Pancreas (tissue), 10 donors: Measurements from ENCODE around the gene ANXA2R. TPM values are rescaled to one million over a fixed set of nuclear protein-coding genes. Genes with fewer than 3 reads are reported as not detected.
A peak's percentile ranks its signal among the peaks of the same experiment; 100 is the strongest.

ENCODE experiments used
- ATAC-seq, 4 donors: fragments of 200-7000 bp; cut with Tn5 transposase; one replicate each; pipeline versions ENCODE4 v1.8.0 to v1.9.1; 2020; ENCODE audit warnings: mild to moderate bottlenecking in 4 of 4, moderate library complexity in 4 of 4
- DNase-seq, 6 donors: peaks; one replicate each; pipeline ENCODE4 v3.0.0-alpha.2; 2020
- FAIRE-seq: peaks from 2 replicates; lab custom pipeline; 2012; peaks lifted over from hg19 to GRCh38; lab: Jason Lieb, UNC
- H3K27ac ChIP-seq, 4 donors: fragments of 200-600 bp; sonication (generic); 1 replicate in 3 of 4; 2 replicates in 1 of 4; pipeline versions ENCODE4 v1.5.0 to v1.8.0; 2020
- H3K27me3 ChIP-seq, 4 donors: fragments of 200-600 bp; one replicate each; pipeline ENCODE4 v1.8.0; 2021
- H3K36me3 ChIP-seq, 3 donors: fragments of 200-600 bp; sonication (generic) in 1 of 3; one replicate each; pipeline versions ENCODE4 v1.5.0 to v1.8.0; 2020 to 2021
- H3K4me1 ChIP-seq, 3 donors: fragments of 200-600 bp; one replicate each; pipeline ENCODE4 v1.8.0; 2021
- H3K4me3 ChIP-seq, 4 donors: fragments of 200-600 bp; sonication (generic) in 2 of 4; one replicate each; pipeline versions ENCODE4 v1.5.0 to v1.8.0; 2020 to 2021
- H3K9me3 ChIP-seq, 4 donors: fragments of 200-600 bp; one replicate each; pipeline ENCODE4 v1.8.0; 2021
- CTCF ChIP-seq, 4 donors: fragments of 200-600 bp; sonication (generic) in 3 of 4; IDR thresholded peaks; one replicate each; pipeline versions ENCODE4 v1.5.0 to v1.8.0; 2021; ENCODE audit warnings: antibody characterized with exemption in 4 of 4
- WGBS, 2 donors: extraction: QIAGEN DNeasy Blood & Tissue Kit; methylation state at CpG; one replicate each; pipeline ENCODE4 v1.1.7; 2013; 5-methylcytosine and 5-hydroxymethylcytosine counted together
- intact Hi-C, 3 donors: fragments of 100-400 bp; cut with DNase I; formaldehyde crosslinking; loops; one replicate each; pipeline versions ENCODE4 v1.11.1 to v1.14.2; 2022
- polyA plus RNA-seq, 2 donors: library from polyadenylated mRNA; stranded (reverse); fragments of 200-250 nt; gene quantifications; one replicate each; pipeline ENCODE4 v1.2.3, GENCODE V29; 2013
- total RNA-seq, 6 donors: library from RNA; stranded (reverse); fragmentation: NEBNext Ultra II Directional in 4 of 6; extraction: Animal tissue kit (Norgen Biotek cat#: 25700) in 4 of 6; gene quantifications; one replicate each; pipeline versions ENCODE4 v1.2.1 to v1.2.4, GENCODE V29; 2021 to 2023
- donor health status: healthy with polysubstance abuse.
- donor health status: DM: no; HTN: no; CAD: no; lungs with moderate emphysema.
- donor health status: DM: no; HTN: no; CAD: no.
- donor health status: control.
- donor health status: control.
- donor health status: Bipolar disorder and iron deficiency.
- donor health status: DM: yes; HTN: yes; CAD: no.
- donor health status: DM: no; HTN: no; CAD: no.
- donor health status: DM: no; HTN: no; CAD: no.
- donor health status: DM: yes; HTN: yes; CAD: no.

The ANXA2R gene
- total and polyA plus RNA-seq, 8 donors = 0.32 to 1.9 (median 0.62) TPM

- TF ChIP-seq CTCF (IDR thresholded peaks at IDR 0.05) = no peak
- peak; percentile 70 to 84 (median 78) for ATAC-seq
- peaks cover 0 to 8% (median 0%) of the 10 kb centered on the region in 3 donors for H3K36me3 ChIP-seq
- intact Hi-C loops = no loop called here
- no peaks in the 10 kb centered on the region for H3K27me3 ChIP-seq
- DNase-seq = peak; percentile 77 to 88 (median 81)
- no peaks in the 10 kb centered on the region for H3K9me3 ChIP-seq
- whole genome bisulfite sequencing, 2 donors = 1% methylated on average over 45 of the region's 45 CpGs
- peak overlapping the region; percentile 49 to 71 (median 62) for H3K4me3 ChIP-seq
- peaks cover 8 to 16% (median 8%) of the 10 kb centered on the region in 3 donors for H3K4me1 ChIP-seq
- FAIRE-seq = no peak
- H3K27ac ChIP-seq = peak overlapping the region; percentile 92 to 100 (median 99)
Observed at GRCh38 chr5:43066799-43067741, 27.0 kb upstream of the ANXA2R start.

- H3K36me3 ChIP-seq = peaks cover 0 to 2% (median 0%) of the 10 kb centered on the region in 3 donors
- peaks cover 8 to 16% (median 8%) of the 10 kb centered on the region in 3 donors for H3K4me1 ChIP-seq
- H3K4me3 ChIP-seq = peak overlapping the region; percentile 49 to 71 (median 62)
- H3K27me3 ChIP-seq = no peaks in the 10 kb centered on the region
- WGBS, 2 donors = 0% methylated on average over 75 of the region's 75 CpGs
- ATAC-seq (peak; percentile 59 to 71 (median 66)), FAIRE-seq (no peak), DNase-seq (peak; percentile 66 to 89 (median 77))
- no peak for TF ChIP-seq CTCF (IDR thresholded peaks at IDR 0.05)
- H3K9me3 ChIP-seq = no peaks in the 10 kb centered on the region
- H3K27ac ChIP-seq = peak overlapping the region; percentile 92 to 100 (median 99)
- intact Hi-C loops = no loop called here
Observed at GRCh38 chr5:43065948-43066798, 26.1 kb upstream of the ANXA2R start.

GRCh38 chr5:43065387-43065947, 25.3 kb upstream of the ANXA2R start:
- H3K27me3 ChIP-seq = no peaks in the 10 kb centered on the region
- no peak for TF ChIP-seq CTCF (IDR thresholded peaks at IDR 0.05)
- H3K36me3 ChIP-seq = no peaks in the 10 kb centered on the region
- intact Hi-C loops = no loop called here
- DNase-seq (no peak), ATAC-seq (peak in 3 of 4 donors; percentile 8 to 14 (median 12)), FAIRE-seq (no peak)
- H3K4me1 ChIP-seq = peaks cover 8 to 16% (median 8%) of the 10 kb centered on the region in 3 donors
- H3K4me3 ChIP-seq = peak overlapping the region; percentile 49 to 71 (median 62)
- peak overlapping the region; percentile 92 to 100 (median 99) for H3K27ac ChIP-seq
- WGBS, 2 donors = 1% methylated on average over 18 of the region's 18 CpGs
- H3K9me3 ChIP-seq = no peaks in the 10 kb centered on the region

GRCh38 chr5:43063721-43064171, 23.6 kb upstream of the ANXA2R start:
- DNase-seq (no peak), FAIRE-seq (no peak), ATAC-seq (no peak)
- TF ChIP-seq CTCF (IDR thresholded peaks at IDR 0.05) = no peak
- peak overlapping the region in 2 of 4 donors; percentile 99 for H3K27ac ChIP-seq
- 88 to 93% methylated on average over 12 of the region's 12 CpGs for WGBS, 2 donors
- H3K36me3 ChIP-seq = no peaks in the 10 kb centered on the region
- intact Hi-C loops = no loop called here
- H3K4me3 ChIP-seq = no peak overlapping the region
- peaks cover 8 to 9% (median 8%) of the 10 kb centered on the region in 3 donors for H3K4me1 ChIP-seq
- no peaks in the 10 kb centered on the region for H3K27me3 ChIP-seq
- no peaks in the 10 kb centered on the region for H3K9me3 ChIP-seq
